NB4 (cell line): ENCODE results near the gene NXNL1.
"Not testable (repeated sequence)": the region's sequence is repeated elsewhere in the genome, so short reads cannot be mapped to it uniquely, and the experiment has no call there.

Source experiments
- DNase-seq: peaks from one replicate; pipeline ENCODE4 v3.0.0; 2010; ENCODE audit warnings: low read depth
- H3K4me3 ChIP-seq: one replicate; pipeline ENCODE4 v1.5.1; 2011; ENCODE audit warnings: mild to moderate bottlenecking, low read depth, low read length, moderate library complexity
- CTCF ChIP-seq: IDR thresholded peaks from one replicate; pipeline ENCODE4 v1.5.1; 2012; ENCODE audit warnings: low read depth, low read length
- MYC ChIP-seq: IDR thresholded peaks from 2 replicates; pipeline ENCODE4 v1.6.1; 2011; ENCODE audit warnings: low read depth, low read length
- POLR2A ChIP-seq: IDR thresholded peaks from 2 replicates; pipeline ENCODE4 v1.6.1; 2011; ENCODE audit warnings: mild to moderate bottlenecking; ENCODE audit not compliant: insufficient read length; ENCODE audit errors: extremely low read depth
- TF ChIP-seq, protein P1 (sequence below): IDR thresholded peaks from 2 replicates; pipeline ENCODE4 v1.6.1; 2011; ENCODE audit warnings: low read depth, low read length

NXNL1 gene

GRCh38 chr19:17503240-17503639 is 42.5 kb upstream of the NXNL1 start:
- DNase-seq, result no peak
- no peak for TF ChIP-seq MYC
- no peak for TF ChIP-seq POLR2A
- no peak overlapping the region for H3K4me3 ChIP-seq

DNA sequence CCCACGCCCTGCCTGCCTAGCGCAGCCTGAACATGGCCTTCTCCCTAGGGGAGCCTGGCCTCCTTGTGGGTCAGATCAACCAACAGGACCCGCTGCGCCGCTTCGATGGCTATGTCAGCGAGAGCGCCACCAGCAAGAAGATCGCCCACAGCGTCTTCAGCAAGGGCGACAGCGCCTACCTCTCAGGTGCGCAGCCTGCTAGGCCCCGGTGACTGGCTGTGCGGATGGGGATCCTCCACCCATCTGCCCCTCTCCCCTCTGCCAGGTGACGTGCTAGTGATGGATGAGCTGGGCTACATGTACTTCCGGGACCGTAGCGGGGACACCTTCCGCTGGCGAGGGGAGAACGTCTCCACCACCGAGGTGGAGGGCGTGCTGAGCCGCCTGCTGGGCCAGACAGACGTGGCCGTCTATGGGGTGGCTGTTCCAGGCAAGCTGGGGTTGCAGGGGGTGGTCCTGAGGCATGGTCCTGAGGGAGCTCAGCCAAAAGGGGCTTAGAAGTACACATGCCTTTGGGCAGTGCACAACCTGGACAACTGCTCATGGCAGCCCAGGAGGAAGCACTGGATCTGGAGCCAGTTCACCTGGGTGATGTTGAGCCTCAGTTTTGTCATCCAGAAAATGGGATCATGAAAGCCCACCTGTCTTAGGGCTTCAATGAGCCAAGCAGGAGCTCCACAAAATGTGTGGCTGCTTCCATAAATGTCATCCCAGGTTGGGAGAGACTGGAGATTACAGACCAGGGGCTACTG is 39.9 kb upstream of the NXNL1 start:
- DNase-seq, result no peak
- H3K4me3 ChIP-seq, result no peak overlapping the region
- TF ChIP-seq POLR2A (no peak), CTCF (no peak), MYC (no peak)
- TF ChIP-seq, protein P1, sequence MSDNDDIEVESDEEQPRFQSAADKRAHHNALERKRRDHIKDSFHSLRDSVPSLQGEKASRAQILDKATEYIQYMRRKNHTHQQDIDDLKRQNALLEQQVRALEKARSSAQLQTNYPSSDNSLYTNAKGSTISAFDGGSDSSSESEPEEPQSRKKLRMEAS, result no peak

DNA sequence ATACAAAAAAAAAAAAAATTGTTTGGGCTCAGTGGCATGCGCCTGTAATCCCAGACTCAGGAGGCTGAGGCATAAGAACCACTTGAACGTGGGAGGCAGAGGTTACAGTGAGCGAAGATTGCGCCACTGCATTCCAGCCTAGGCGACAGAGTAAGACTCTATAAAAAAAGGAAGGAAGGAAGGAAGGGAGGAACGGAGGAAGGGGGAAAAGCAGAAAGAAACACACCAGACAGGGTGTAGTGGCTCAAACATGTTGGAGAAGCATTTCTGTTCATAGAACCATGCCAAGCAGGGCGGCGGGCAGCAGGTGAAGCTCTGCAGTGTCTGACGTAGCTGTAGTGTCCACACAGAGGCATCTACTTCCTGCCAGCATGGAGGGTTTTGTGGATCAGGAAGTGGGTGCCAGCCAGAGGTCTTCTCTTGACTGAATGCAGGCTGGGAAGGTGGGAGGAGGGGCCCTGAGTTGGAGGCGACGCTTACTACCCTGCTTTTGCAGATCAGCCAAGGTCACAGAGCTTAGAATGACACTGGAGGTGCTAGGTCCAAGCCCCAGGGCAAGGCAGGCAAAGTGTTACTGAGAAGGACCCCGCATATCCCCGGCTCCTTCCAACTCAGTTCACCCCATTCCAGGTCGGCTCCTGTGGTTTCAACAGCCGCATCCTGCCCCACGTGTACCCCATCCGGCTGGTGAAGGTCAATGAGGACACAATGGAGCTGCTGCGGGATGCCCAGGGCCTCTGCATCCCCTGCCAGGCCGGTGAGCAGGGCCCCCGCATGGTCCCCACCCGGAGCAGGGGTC is 39.1 kb upstream of the NXNL1 start:
- peak overlapping the region; percentile 38 for H3K4me3 ChIP-seq
- TF ChIP-seq MYC, result no peak; the same call in 1 of the 2 replicates
- TF ChIP-seq, protein P1, result 0 out of 2 replicates have a peak, but pooled peaks have one; percentile 0
- DNase-seq, result peak; percentile 92

DNA sequence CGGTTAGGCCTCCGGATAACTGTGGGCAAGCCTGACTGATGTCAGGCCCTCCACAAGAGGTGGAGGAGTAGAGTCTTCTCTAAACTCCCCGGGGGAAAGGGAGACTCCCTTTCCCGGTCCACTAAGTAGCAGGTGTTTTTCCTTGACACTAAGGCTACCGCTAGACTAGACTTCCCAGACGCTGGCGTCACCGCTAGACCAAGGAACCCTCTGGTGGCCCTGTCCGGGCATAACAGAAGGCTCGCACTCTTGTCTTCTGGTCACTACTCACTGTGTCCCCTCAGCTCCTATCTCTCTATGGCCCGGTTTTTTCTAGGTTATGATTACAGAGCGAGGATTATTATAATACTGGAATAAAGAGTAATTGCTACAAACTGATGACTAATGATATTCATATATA is 38.3 kb upstream of the NXNL1 start:
- DNase-seq, H3K4me3 ChIP-seq: not testable (repeated sequence)

- DNase-seq, result no peak
- TF ChIP-seq MYC, result no peak
- TF ChIP-seq POLR2A, result no peak
- no peak for TF ChIP-seq CTCF
- TF ChIP-seq, protein P1, result no peak
- no peak overlapping the region for H3K4me3 ChIP-seq
Observed at GRCh38 chr19:17497149-17497798, 36.5 kb upstream of the NXNL1 start.

- TF ChIP-seq MYC, result no peak
- no peak for TF ChIP-seq POLR2A
- TF ChIP-seq, protein P1, result peak; percentile 64; the same call in 1 of the 2 replicates
- TF ChIP-seq CTCF, result peak; percentile 99
- DNase-seq, result peak; percentile 87
- H3K4me3 ChIP-seq, result no peak overlapping the region
Observed at GRCh38 chr19:17496337-17496997, 35.7 kb upstream of the NXNL1 start.
